ENCODE results near the gene CNTFR. TPM values are rescaled to one million over a fixed set of nuclear protein-coding genes. Genes with fewer than 3 reads are reported as not detected.
A peak's percentile ranks its signal among the peaks of the same experiment; 100 is the strongest.

Gene CNTFR
- total and polyA plus RNA-seq, 10 of the 15 experiments (the other 5 are each of a cell fraction or from before 2014, with no cell fraction given): not detected

- ChIA-PET RAD21 (ENCODE audit: unreplicated experiment) (no interaction called here), SMC1A (ENCODE audit: uncharacterized antibody, unreplicated experiment) (no interaction called here), POLR2A (no interaction called here), CTCF (no interaction called here)
- H3K9ac ChIP-seq (ENCODE audit: control insufficient read depth, insufficient read depth, low read length): no peak overlapping the region
- in situ Hi-C loops (cut with MboI): no loop called here
- H3K36me3 ChIP-seq (ENCODE audit: control insufficient read depth in 2 of 2, insufficient read depth in 2 of 2, low read length in 1 of 2): no peaks in the 10 kb centered on the region
- no peak for TF ChIP-seq PAX8 (IDR thresholded peaks at IDR 0.05)
- no peak for TF ChIP-seq CBFB (IDR thresholded peaks at IDR 0.05; ENCODE audit: low read depth)
- TF ChIP-seq BRCA1 (IDR thresholded peaks at IDR 0.05; ENCODE audit: low read depth, low read length): no peak
- no peak for TF ChIP-seq ZNF592 (IDR thresholded peaks at IDR 0.05)
- no peak for TF ChIP-seq ELK1 (IDR thresholded peaks at IDR 0.05; ENCODE audit: low read depth, low read length)
- TF ChIP-seq SPI1 (IDR thresholded peaks at IDR 0.05; ENCODE audit: borderline replicate concordance, insufficient read depth, low read depth, low read length): peak; percentile 67
- no peak for TF ChIP-seq BACH1 (IDR thresholded peaks at IDR 0.05; ENCODE audit: borderline replicate concordance)
- no peak for TF ChIP-seq HDGF (IDR thresholded peaks at IDR 0.05)
- H3K27ac ChIP-seq (ENCODE audit: control insufficient read depth, insufficient read depth): no peak overlapping the region
- H4K20me1 ChIP-seq (ENCODE audit: control insufficient read depth, insufficient read depth): peaks cover 3% of the 10 kb centered on the region; the same call in 1 of the 2 replicates
- FAIRE-seq: no peak
- no peak for ATAC-seq
- no peak overlapping the region for H2AFZ ChIP-seq (ENCODE audit: control insufficient read depth, low read depth, low read length)
- no peak overlapping the region for H3K4me3 ChIP-seq
- no peaks in the 10 kb centered on the region for H3K79me2 ChIP-seq (ENCODE audit: control insufficient read depth, insufficient read depth, low read length)
- H3K9me3 ChIP-seq (replicated peaks; ENCODE audit: control insufficient read depth, insufficient read depth, low read length): no peaks in the 10 kb centered on the region
- H3K4me2 ChIP-seq (ENCODE audit: control insufficient read depth, insufficient read depth): no peak overlapping the region
- no TSS peak for BruUV-seq (replicated peaks)
- DNase-seq (ENCODE audit: low read depth, low spot score): no peak
- H3K27me3 ChIP-seq (replicated peaks in 1 of 2; ENCODE audit: control insufficient read depth in 2 of 2, insufficient read depth in 2 of 2, low read length in 1 of 2): peaks cover 4 to 7% of the 10 kb centered on the region in 2 experiments; a peak in 3 of 4 replicates
- intact Hi-C loops (cut with micrococcal nuclease; ENCODE audit: unreplicated experiment): no loop called here
- no peaks in the 10 kb centered on the region for H3K4me1 ChIP-seq (ENCODE audit: control insufficient read depth, insufficient read depth, low read length)
These were observed 17.4 kb downstream of the CNTFR start for GRCh38 chr9:34572092-34572491.
